Thyroid gland (tissue), 4 donors: ENCODE measurements around the gene SPATS2L. TPM values are rescaled to one million over a fixed set of nuclear protein-coding genes. Genes with fewer than 3 reads are reported as not detected.

Experiments used
- DNase-seq, 2 donors: peaks; one replicate each; pipeline ENCODE4 v3.0.0-alpha.2; 2019
- H3K27ac ChIP-seq, 3 donors: fragments of 200-600 bp; sonication (generic); 1 replicate in 2 of 3; 2 replicates in 1 of 3; pipeline ENCODE4 v1.5.1; 2016 to 2019; ENCODE audit warnings: mild to moderate bottlenecking in 1 of 3, moderate library complexity in 1 of 3
- H3K27me3 ChIP-seq: fragments of 200-600 bp; sonication (generic); one replicate; pipeline ENCODE4 v1.5.1; 2019
- H3K36me3 ChIP-seq, 2 donors: fragments of 200-600 bp; sonication (generic); one replicate each; pipeline ENCODE4 v1.5.1; 2016 to 2019
- H3K4me1 ChIP-seq, 2 donors: fragments of 200-600 bp; sonication (generic); one replicate each; pipeline ENCODE4 v1.5.1; 2017 to 2019
- H3K4me3 ChIP-seq, 3 donors: fragments of 200-600 bp; sonication (generic); replicated peaks in 1 of 3; 1 replicate in 2 of 3; 2 replicates in 1 of 3; pipeline ENCODE4 v1.5.1; 2016; ENCODE audit warnings: mild to moderate bottlenecking in 1 of 3
- H3K9me3 ChIP-seq: fragments of 200-600 bp; sonication (generic); one replicate; pipeline ENCODE4 v1.5.1; 2017
- POLR2A ChIP-seq, 2 donors: fragments of 450-650 bp; IDR thresholded peaks; one replicate each; pipeline ENCODE4 v1.6.1; 2017; ENCODE audit warnings: antibody characterized with exemption in 2 of 2, mild to moderate bottlenecking in 2 of 2, moderate library complexity in 1 of 2
- WGBS, 2 donors: methylation state at CpG; one replicate each; pipeline ENCODE4 v1.1.5; 2017; 5-methylcytosine and 5-hydroxymethylcytosine counted together
- intact Hi-C: fragments of 100-400 bp; cut with DNase I; formaldehyde crosslinking; loops from one replicate; pipeline ENCODE4 v1.15.1; 2023
- total RNA-seq, 4 donors: library from RNA; depleted of rRNA; stranded (reverse); fragments of >200 nt; gene quantifications; one replicate each; pipeline ENCODE4 v1.2.3, GENCODE V29; 2016
- TF ChIP-seq, protein P1 (sequence below), 6 experiments: fragments of 200-600 bp in 3 of 6; fragments of 450-650 bp in 3 of 6; sonication (generic) in 3 of 6; IDR thresholded peaks; one replicate each; pipeline ENCODE4 v1.5.1; 2016 to 2019; ENCODE audit warnings: antibody characterized with exemption in 6 of 6, mild to moderate bottlenecking in 2 of 6, inconsistent platforms in 1 of 6, moderate library complexity in 1 of 6

The SPATS2L gene
- total RNA-seq, 4 donors from 2014 or later = 41.7 to 101 (median 73.3) TPM

GRCh38 chr2:200385063-200385635 is 78.7 kb downstream of the SPATS2L start:
- H3K27ac ChIP-seq = no peak overlapping the region
- peaks cover 10 to 20% of the 10 kb centered on the region in 2 donors for H3K4me1 ChIP-seq
- H3K9me3 ChIP-seq = no peaks in the 10 kb centered on the region
- peaks cover 8 to 10% of the 10 kb centered on the region in 2 donors for H3K36me3 ChIP-seq
- WGBS, 2 donors = 94 to 98% methylated on average over 5 of the region's 5 CpGs
- H3K27me3 ChIP-seq = no peaks in the 10 kb centered on the region
- TF ChIP-seq, protein P1, sequence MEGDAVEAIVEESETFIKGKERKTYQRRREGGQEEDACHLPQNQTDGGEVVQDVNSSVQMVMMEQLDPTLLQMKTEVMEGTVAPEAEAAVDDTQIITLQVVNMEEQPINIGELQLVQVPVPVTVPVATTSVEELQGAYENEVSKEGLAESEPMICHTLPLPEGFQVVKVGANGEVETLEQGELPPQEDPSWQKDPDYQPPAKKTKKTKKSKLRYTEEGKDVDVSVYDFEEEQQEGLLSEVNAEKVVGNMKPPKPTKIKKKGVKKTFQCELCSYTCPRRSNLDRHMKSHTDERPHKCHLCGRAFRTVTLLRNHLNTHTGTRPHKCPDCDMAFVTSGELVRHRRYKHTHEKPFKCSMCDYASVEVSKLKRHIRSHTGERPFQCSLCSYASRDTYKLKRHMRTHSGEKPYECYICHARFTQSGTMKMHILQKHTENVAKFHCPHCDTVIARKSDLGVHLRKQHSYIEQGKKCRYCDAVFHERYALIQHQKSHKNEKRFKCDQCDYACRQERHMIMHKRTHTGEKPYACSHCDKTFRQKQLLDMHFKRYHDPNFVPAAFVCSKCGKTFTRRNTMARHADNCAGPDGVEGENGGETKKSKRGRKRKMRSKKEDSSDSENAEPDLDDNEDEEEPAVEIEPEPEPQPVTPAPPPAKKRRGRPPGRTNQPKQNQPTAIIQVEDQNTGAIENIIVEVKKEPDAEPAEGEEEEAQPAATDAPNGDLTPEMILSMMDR (IDR thresholded peaks at IDR 0.05) = no peak
- TF ChIP-seq POLR2A (IDR thresholded peaks at IDR 0.05) = no peak
- intact Hi-C loops = no loop called here
- H3K4me3 ChIP-seq = no peak overlapping the region
- no peak for DNase-seq

DNA sequence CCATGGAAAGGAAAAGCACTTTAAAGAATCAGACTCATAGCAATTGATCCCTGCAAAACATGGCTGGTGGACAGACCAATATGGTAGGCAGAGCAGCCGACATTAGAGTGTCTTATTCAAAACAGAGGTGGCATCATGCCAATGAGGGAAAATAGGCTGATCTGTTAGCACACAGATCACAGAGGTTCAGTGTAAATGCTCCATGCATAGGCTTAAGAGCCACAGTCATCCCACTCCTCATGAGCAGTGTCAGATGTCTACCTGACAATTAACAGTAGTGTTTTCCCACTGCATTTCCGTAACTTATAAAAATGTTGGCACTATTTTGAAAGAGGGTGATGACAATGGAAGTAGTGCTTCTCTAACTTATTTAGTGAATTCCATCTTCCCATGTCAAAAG is 86.7 kb downstream of the SPATS2L start:
- intact Hi-C loops = no loop called here
- Histone ChIP-seq H3K27ac (no peak overlapping the region), H3K27me3 (no peaks in the 10 kb centered on the region), H3K4me1 (no peaks in the 10 kb centered on the region), H3K4me3 (no peak overlapping the region), H3K36me3 (peaks cover 9 to 14% of the 10 kb centered on the region in 2 donors), H3K9me3 (no peaks in the 10 kb centered on the region)
- 96% methylated on average over 2 of the region's 2 CpGs for WGBS, 2 donors
- DNase-seq = no peak
- TF ChIP-seq, protein P1 (IDR thresholded peaks at IDR 0.05) = no peak
- TF ChIP-seq POLR2A (IDR thresholded peaks at IDR 0.05) = no peak

DNA sequence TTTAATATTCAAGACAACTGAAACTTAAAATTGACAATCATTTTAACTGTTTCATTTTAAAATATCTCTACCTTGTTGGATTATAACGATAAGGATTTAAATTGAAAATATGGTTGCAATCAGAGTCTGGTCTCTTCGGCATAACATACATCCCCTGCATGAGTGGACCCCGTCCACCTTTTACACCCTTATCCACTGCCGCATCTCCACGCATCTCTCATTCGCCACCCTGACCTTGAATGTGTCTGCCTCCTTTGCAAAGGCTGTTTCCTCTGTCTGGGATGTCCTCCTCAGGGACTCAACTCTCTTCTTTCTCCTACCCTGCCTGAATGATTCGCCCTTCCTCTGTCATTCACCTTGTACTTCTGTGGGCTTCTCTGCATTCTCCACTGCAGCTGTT is 87.6 kb downstream of the SPATS2L start:
- TF ChIP-seq, protein P1 (IDR thresholded peaks at IDR 0.05) = no peak
- TF ChIP-seq POLR2A (IDR thresholded peaks at IDR 0.05) = no peak
- Histone ChIP-seq H3K27me3 (no peaks in the 10 kb centered on the region), H3K9me3 (no peaks in the 10 kb centered on the region), H3K4me1 (no peaks in the 10 kb centered on the region), H3K27ac (no peak overlapping the region), H3K36me3 (peaks cover 9 to 14% of the 10 kb centered on the region in 2 donors), H3K4me3 (no peak overlapping the region)
- intact Hi-C loops = no loop called here
- WGBS, 2 donors = 96% methylated on average over 7 of the region's 7 CpGs
- DNase-seq = no peak

DNA sequence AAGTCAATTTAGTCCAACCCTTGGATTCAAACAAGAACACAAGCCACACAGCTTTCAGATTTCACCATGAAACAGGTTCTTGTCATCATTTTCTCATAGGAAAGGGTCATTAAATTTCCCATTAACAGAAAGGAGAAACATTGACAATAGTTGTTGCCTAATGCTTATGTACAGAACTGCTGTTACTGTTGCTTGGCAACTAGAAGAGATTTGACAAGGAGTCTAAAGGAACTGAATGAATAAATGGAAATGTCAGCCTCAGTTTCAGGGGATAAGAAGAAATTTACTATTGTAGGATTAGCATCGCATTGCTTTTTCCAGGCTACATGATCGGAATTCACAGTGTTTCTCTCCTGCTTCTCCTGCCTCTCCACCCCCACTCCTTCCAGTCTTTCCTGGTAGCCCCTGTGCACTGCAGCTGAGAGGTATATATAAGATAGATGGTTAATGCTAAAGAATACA is 90.3 kb downstream of the SPATS2L start:
- TF ChIP-seq, protein P1 (IDR thresholded peaks at IDR 0.05) = no peak
- TF ChIP-seq POLR2A (IDR thresholded peaks at IDR 0.05) = no peak

GRCh38 chr2:200397785-200398184 is 91.3 kb downstream of the SPATS2L start:
- no peak overlapping the region for H3K4me3 ChIP-seq
- no peaks in the 10 kb centered on the region for H3K36me3 ChIP-seq
- H3K27ac ChIP-seq = no peak overlapping the region
- intact Hi-C loops = no loop called here
- H3K27me3 ChIP-seq = no peaks in the 10 kb centered on the region
- 63 to 74% methylated on average over 4 of the region's 4 CpGs for WGBS, 2 donors
- H3K9me3 ChIP-seq = no peaks in the 10 kb centered on the region
- DNase-seq = no peak
- no peak for TF ChIP-seq POLR2A (IDR thresholded peaks at IDR 0.05)
- TF ChIP-seq, protein P1 (IDR thresholded peaks at IDR 0.05) = no peak
- H3K4me1 ChIP-seq = no peaks in the 10 kb centered on the region

More for the DNA sequence above, 90.3 kb downstream of the SPATS2L start:
- no peak overlapping the region for H3K27ac ChIP-seq
- H3K4me3 ChIP-seq = no peak overlapping the region
- intact Hi-C loops = no loop called here
- H3K27me3 ChIP-seq = no peaks in the 10 kb centered on the region
- H3K4me1 ChIP-seq = no peaks in the 10 kb centered on the region
- H3K9me3 ChIP-seq = no peaks in the 10 kb centered on the region
- WGBS, 2 donors = 92 to 95% methylated on average over 2 of the region's 2 CpGs
- DNase-seq = no peak
- H3K36me3 ChIP-seq = no peaks in the 10 kb centered on the region
